HCT116 (cell line): ENCODE results near the gene ATL1. TPM values are rescaled to one million over a fixed set of nuclear protein-coding genes. Genes with fewer than 3 reads are reported as not detected.

Experiments used
- ATAC-seq: fragments of 200-7000 bp; cut with Tn5 transposase; 2 replicates; pipeline ENCODE4 v1.9.1; 2020; ENCODE audit warnings: mild to moderate bottlenecking, moderate library complexity
- BruUV-seq: library from RNA; stranded (reverse); fragments of 400-500 nt; replicated peaks from 2 replicates; lab custom pipeline; 2021; lab: Mats Ljungman, UMichigan
- CTCF ChIA-PET: fragments of 300-600 bp; sonication (Branson Sonifier 250); formaldehyde crosslinking; loops from one replicate; lab custom pipeline; 2021; ENCODE audit warnings: antibody characterized with exemption; lab: Charles Lee
- POLR2A ChIA-PET: fragments of 300-600, 350-600 bp; sonication (Branson Sonifier 250); formaldehyde crosslinking; loops from one replicate; lab custom pipeline; 2021; ENCODE audit warnings: antibody characterized with exemption; lab: Charles Lee
- RAD21 ChIA-PET, 2 experiments: fragments of 300-600 bp; sonication (Branson Sonifier 250); formaldehyde crosslinking; loops; one replicate each; lab custom pipeline; 2023; ENCODE audit warnings: low total read pairs in 2 of 2; ENCODE audit not compliant: uncharacterized antibody in 2 of 2, unreplicated experiment in 2 of 2, low non-redundant PET in 1 of 2; lab: Charles Lee
- DNase-seq: peaks from one replicate; pipeline ENCODE4 v3.0.0-alpha.2; 2010; ENCODE audit warnings: low read depth, low spot score
- H2AFZ ChIP-seq: fragments of 200-600 bp; shearing (Covaris generic), sonication (generic); 2 replicates; pipeline ENCODE4 v1.6.1; 2017; ENCODE audit warnings: low read depth, mixed run types, mixed read lengths, antibody characterized with exemption, low read length; ENCODE audit not compliant: poor library complexity, severe bottlenecking
- H3K27ac ChIP-seq: 2 replicates; pipeline ENCODE4 v1.5.1; 2012; ENCODE audit warnings: low read depth, low read length
- H3K27me3 ChIP-seq: fragments of 200-600 bp; sonication (generic); 2 replicates; pipeline ENCODE4 v1.6.1; 2016; ENCODE audit warnings: mixed run types, low read length, mixed read lengths; ENCODE audit not compliant: insufficient read depth
- H3K36me3 ChIP-seq, 2 experiments: fragments of 200-500 bp in 1 of 2; fragments of 200-600 bp in 1 of 2; sonication (Bioruptor generic) in 1 of 2; sonication (generic) in 1 of 2; 2 replicates each; pipeline versions ENCODE4 v1.5.1 to v1.6.1; 2014 to 2016; ENCODE audit warnings: low read length in 2 of 2, inconsistent platforms in 1 of 2, mixed read lengths in 1 of 2, mixed run types in 1 of 2; ENCODE audit not compliant: insufficient read depth in 2 of 2, control insufficient read depth in 1 of 2
- H3K4me1 ChIP-seq, 2 experiments: fragments of 200-600 bp in 1 of 2; sonication (generic) in 1 of 2; 2 replicates each; pipeline versions ENCODE4 v1.5.1 to v1.6.1; 2012 to 2017; ENCODE audit warnings: low read length in 2 of 2, inconsistent platforms in 1 of 2, mild to moderate bottlenecking in 1 of 2, mixed read lengths in 1 of 2, mixed run types in 1 of 2, moderate library complexity in 1 of 2; ENCODE audit not compliant: insufficient read depth in 2 of 2, control insufficient read depth in 1 of 2
- H3K4me2 ChIP-seq: fragments of 200-600 bp; sonication (generic); 2 replicates; pipeline ENCODE4 v1.6.1; 2017; ENCODE audit warnings: mixed run types, low read length, mixed read lengths
- H3K4me3 ChIP-seq, 2 experiments: fragments of 200-600 bp in 1 of 2; sonication (generic) in 1 of 2; replicated peaks in 1 of 2; 2 replicates each; pipeline ENCODE4 v1.5.1; 2011 to 2016; ENCODE audit warnings: low read length in 2 of 2, control low read depth in 1 of 2, low read depth in 1 of 2, mild to moderate bottlenecking in 1 of 2, mixed read lengths in 1 of 2, mixed run types in 1 of 2
- H3K79me2 ChIP-seq: fragments of 200-600 bp; sonication (generic); 2 replicates; pipeline ENCODE4 v1.6.1; 2017; ENCODE audit warnings: mild to moderate bottlenecking, mixed run types, low read length, moderate library complexity, mixed read lengths; ENCODE audit not compliant: insufficient read depth
- H3K9ac ChIP-seq: fragments of 200-600 bp; sonication (generic); 2 replicates; pipeline ENCODE4 v1.6.1; 2016; ENCODE audit warnings: low read length, mixed read lengths
- H3K9me2 ChIP-seq: fragments of 200-600 bp; sonication (generic), shearing (Covaris generic); 2 replicates; pipeline ENCODE4 v1.6.1; 2017; ENCODE audit warnings: mixed run types, mild to moderate bottlenecking, moderate library complexity; ENCODE audit not compliant: insufficient read depth
- H3K9me3 ChIP-seq, 2 experiments: fragments of 200-500 bp in 1 of 2; fragments of 200-600 bp in 1 of 2; sonication (Bioruptor generic) in 1 of 2; sonication (generic) in 1 of 2; 2 replicates each; pipeline ENCODE4 v1.6.1; 2014 to 2017; ENCODE audit warnings: low read length in 2 of 2, mixed read lengths in 2 of 2, inconsistent platforms in 1 of 2, low read depth in 1 of 2, mild to moderate bottlenecking in 1 of 2, mixed run types in 1 of 2, moderate library complexity in 1 of 2; ENCODE audit not compliant: control insufficient read depth in 1 of 2, insufficient read depth in 1 of 2
- H4K20me1 ChIP-seq: fragments of 200-600 bp; sonication (generic), shearing (Covaris generic); 2 replicates; pipeline ENCODE4 v1.6.1; 2017; ENCODE audit warnings: mixed run types, mild to moderate bottlenecking, moderate library complexity; ENCODE audit not compliant: insufficient read depth
- CBX3 ChIP-seq: IDR thresholded peaks from 2 replicates; pipeline ENCODE4 v1.6.1; 2012; ENCODE audit warnings: low read depth
- CEBPB ChIP-seq: IDR thresholded peaks from 2 replicates; pipeline ENCODE4 v1.6.1; 2012; ENCODE audit warnings: low read depth
- CTCF ChIP-seq, 3 experiments: fragments of 200-600 bp in 1 of 3; sonication (generic) in 1 of 3; IDR thresholded peaks in 2 of 3; conservative IDR thresholded peaks in 1 of 3; 2 replicates each; pipeline ENCODE4 v1.5.1; 2012 to 2017; ENCODE audit warnings: low read depth in 2 of 3, low read length in 2 of 3, antibody characterized with exemption in 1 of 3, borderline replicate concordance in 1 of 3, control low read depth in 1 of 3, mild to moderate bottlenecking in 1 of 3, mixed read lengths in 1 of 3, mixed run types in 1 of 3, moderate library complexity in 1 of 3; ENCODE audit not compliant: insufficient read depth in 1 of 3
- EGR1 ChIP-seq: IDR thresholded peaks from 2 replicates; pipeline ENCODE4 v1.6.1; 2012; ENCODE audit warnings: low read depth
- EZH2 ChIP-seq: fragments of 200-600 bp; sonication (generic); IDR thresholded peaks from 2 replicates; pipeline ENCODE4 v1.6.1; 2017; ENCODE audit warnings: antibody characterized with exemption, mixed run types
- EZH2phosphoT487 ChIP-seq: fragments of 200-600 bp; IDR thresholded peaks from 2 replicates; pipeline ENCODE4 v1.6.1; 2018; ENCODE audit warnings: antibody characterized with exemption, borderline replicate concordance
- FOSL1 ChIP-seq: IDR thresholded peaks from 2 replicates; pipeline ENCODE4 v1.6.1; 2012; ENCODE audit warnings: low read depth
- JUND ChIP-seq: IDR thresholded peaks from 2 replicates; pipeline ENCODE4 v1.6.1; 2012
- POLR2AphosphoS5 ChIP-seq: IDR thresholded peaks from 2 replicates; pipeline ENCODE4 v1.6.1; 2011; ENCODE audit warnings: mild to moderate bottlenecking, low read depth, low read length, moderate library complexity
- SIN3A ChIP-seq: IDR thresholded peaks from 2 replicates; pipeline ENCODE4 v1.6.1; 2012; ENCODE audit warnings: low read depth
- SP1 ChIP-seq: IDR thresholded peaks from 2 replicates; pipeline ENCODE4 v1.6.1; 2012; ENCODE audit warnings: low read depth
- SRF ChIP-seq: IDR thresholded peaks from 2 replicates; pipeline ENCODE4 v1.6.1; 2012; ENCODE audit warnings: low read depth
- TCF7L2 ChIP-seq: IDR thresholded peaks from 2 replicates; pipeline ENCODE4 v1.7.0; 2011; ENCODE audit warnings: borderline replicate concordance, inconsistent platforms; ENCODE audit not compliant: insufficient read depth, insufficient read length; ENCODE audit errors: extremely low read depth
- YY1 ChIP-seq: IDR thresholded peaks from 2 replicates; pipeline ENCODE4 v1.6.1; 2011; ENCODE audit warnings: low read length, low read depth, moderate library complexity, mild to moderate bottlenecking; ENCODE audit not compliant: insufficient replicate concordance; ENCODE audit errors: extremely low read depth
- ZBTB33 ChIP-seq: IDR thresholded peaks from 2 replicates; pipeline ENCODE4 v1.6.1; 2011; ENCODE audit warnings: mild to moderate bottlenecking, low read length, moderate library complexity; ENCODE audit not compliant: insufficient replicate concordance; ENCODE audit errors: extremely low read depth
- ZNF274 ChIP-seq: fragments of 200-500 bp; sonication (Bioruptor generic); IDR thresholded peaks from 2 replicates; pipeline ENCODE4 v1.6.1; 2014; ENCODE audit warnings: mild to moderate bottlenecking, low read depth, low read length, inconsistent platforms
- intact Hi-C: fragments of 100-400 bp; cut with micrococcal nuclease; formaldehyde crosslinking; loops from 2 replicates; pipeline ENCODE4 v1.10.0; 2022
- total RNA-seq: library from RNA; stranded (reverse); gene quantifications from one replicate; pipeline ENCODE4 v1.2.1, GENCODE V29; 2021; ENCODE audit not compliant: unreplicated experiment

ATL1 gene
- total RNA-seq, 1 experiment from 2014 or later: 1.4 TPM

- no peak for TF ChIP-seq CTCF (IDR thresholded peaks at IDR 0.05 in 2 of 3, conservative IDR thresholded peaks at IDR 0.05 in 1 of 3; ENCODE audit: borderline replicate concordance in 1 of 3, insufficient read depth in 1 of 3, low read depth in 2 of 3, low read length in 2 of 3)
- no peak for TF ChIP-seq FOSL1
- TF ChIP-seq EZH2phosphoT487: no peak
- no peak for TF ChIP-seq POLR2AphosphoS5
- TF ChIP-seq SRF: no peak
- no peak for TF ChIP-seq CEBPB
- no peak for TF ChIP-seq SIN3A
- TF ChIP-seq, all 23 proteins: peak for 0
Observed at GRCh38 chr14:50528000-50528399, 31.9 kb upstream of the ATL1 start (continued).

DNA sequence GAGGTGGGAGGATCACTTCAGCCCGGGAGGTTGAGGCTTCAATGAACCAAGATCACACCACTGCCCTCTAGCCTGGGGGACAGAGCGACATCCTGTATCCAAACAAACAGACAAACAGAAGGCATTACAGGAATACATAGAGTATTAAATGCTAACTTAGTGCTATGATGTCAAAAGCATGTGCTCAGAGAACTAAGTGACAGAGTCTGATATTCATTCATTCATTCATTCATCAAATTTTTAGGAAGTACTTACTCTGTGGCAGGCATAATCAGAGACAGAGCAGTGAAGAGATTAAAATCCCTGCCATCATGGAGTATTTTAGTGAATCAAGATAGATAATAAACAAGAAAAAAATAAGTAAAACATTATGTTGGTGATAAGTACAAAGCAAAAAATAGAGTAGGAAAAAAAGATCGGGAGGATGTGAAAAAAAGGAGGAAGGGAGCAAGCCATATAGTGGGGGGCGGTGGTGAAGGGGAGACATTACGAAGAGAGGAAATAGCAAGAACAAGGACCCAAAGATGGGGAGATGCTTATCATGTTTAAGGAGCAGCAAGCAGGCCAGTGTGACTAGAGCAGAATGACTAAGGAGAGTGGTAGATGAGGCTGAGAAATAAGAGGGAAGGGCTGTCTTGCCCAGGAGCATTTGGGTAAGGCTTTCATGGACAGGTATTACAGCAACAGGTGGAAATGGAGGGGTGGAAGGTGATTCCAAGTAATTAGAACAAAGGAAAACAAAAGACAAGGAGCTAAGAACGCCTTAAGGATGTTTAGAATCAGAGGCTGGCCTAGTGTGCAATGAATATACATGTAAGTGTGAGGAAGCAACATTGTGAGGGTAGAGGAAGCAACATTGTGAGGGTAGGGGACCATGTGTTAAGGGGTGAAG, 30.4 kb upstream of the ATL1 start:
- no peak overlapping the region for H3K4me3 ChIP-seq
- intact Hi-C loops: loop anchor here (5.0 kb wide), 2 partner anchors 422 to 667 kb away; no protein-coding TSS in a partner anchor
- peaks cover 75% of the 10 kb centered on the region for H3K79me2 ChIP-seq
- no peak overlapping the region for H2AFZ ChIP-seq
- POLR2A ChIA-PET: no interaction called here
- BruUV-seq: no TSS peak
- RAD21 ChIA-PET: no interaction called here
- H4K20me1 ChIP-seq: peaks cover 16% of the 10 kb centered on the region; the same call in 1 of the 2 replicates
- DNase-seq: no peak
- CTCF ChIA-PET: interaction anchor here (1.2 to 1.8 kb wide), 3 partner anchors 209 to 217 kb away, joined by 3 to 9 read pairs (median 7); partner anchors contain the start of gene DMAC2L
- H3K9me3 ChIP-seq: no peaks in the 10 kb centered on the region
- H3K9me2 ChIP-seq: no peaks in the 10 kb centered on the region
- no peaks in the 10 kb centered on the region for H3K27me3 ChIP-seq
- H3K36me3 ChIP-seq: no peaks in the 10 kb centered on the region
- no peak for ATAC-seq
- no peak overlapping the region for H3K9ac ChIP-seq
- peaks cover 9 to 27% of the 10 kb centered on the region in 2 experiments; a peak in 3 of 4 replicates for H3K4me1 ChIP-seq
- H3K4me2 ChIP-seq: 0 out of 2 replicates have a peak overlapping the region, but pooled peaks have one; percentile 97
- no peak for TF ChIP-seq ZBTB33
- no peak for TF ChIP-seq CBX3
- no peak for TF ChIP-seq CEBPB
- TF ChIP-seq SRF: no peak
- no peak for TF ChIP-seq EGR1
- no peak for TF ChIP-seq ZNF274
- TF ChIP-seq SP1: no peak
- no peak for TF ChIP-seq FOSL1
- TF ChIP-seq JUND: no peak
- no peak for TF ChIP-seq YY1
- no peak for TF ChIP-seq POLR2AphosphoS5
- no peak for TF ChIP-seq TCF7L2
- no peak for TF ChIP-seq EZH2
- TF ChIP-seq, all 23 proteins: peak for 0
- H3K27ac ChIP-seq: no peak overlapping the region
